Breast epithelium (tissue), 4 donors: ENCODE measurements around the gene ZNF284. TPM values are rescaled to one million over a fixed set of nuclear protein-coding genes. Genes with fewer than 3 reads are reported as not detected.

Experiments
- DNase-seq, 2 donors: peaks; one replicate each; pipeline ENCODE4 v3.0.0-alpha.2; 2019; ENCODE audit warnings: low spot score in 2 of 2
- H3K27ac ChIP-seq, 2 donors: fragments of 200-600 bp; sonication (generic) in 1 of 2; one replicate each; pipeline ENCODE4 v1.5.1; 2016 to 2019; ENCODE audit warnings: mild to moderate bottlenecking in 1 of 2
- H3K27me3 ChIP-seq, 2 donors: fragments of 200-600 bp; sonication (generic) in 1 of 2; one replicate each; pipeline versions ENCODE4 v1.5.1 to v1.6.0; 2017 to 2019; ENCODE audit warnings: control low read depth in 1 of 2, mild to moderate bottlenecking in 1 of 2
- H3K36me3 ChIP-seq: fragments of 200-600 bp; one replicate; pipeline ENCODE4 v1.5.1; 2019
- H3K4me1 ChIP-seq, 2 donors: fragments of 200-600 bp; sonication (generic); one replicate each; pipeline ENCODE4 v1.5.1; 2016 to 2019; ENCODE audit warnings: control low read depth in 1 of 2
- H3K4me3 ChIP-seq, 3 donors: fragments of 200-600 bp; sonication (generic); 1 replicate in 2 of 3; 2 replicates in 1 of 3; pipeline ENCODE4 v1.5.1; 2016 to 2019; ENCODE audit warnings: mild to moderate bottlenecking in 3 of 3, moderate library complexity in 2 of 3
- H3K9me3 ChIP-seq, 2 donors: fragments of 200-600 bp; sonication (generic) in 1 of 2; one replicate each; pipeline ENCODE4 v1.5.1; 2016 to 2019; ENCODE audit warnings: control low read depth in 1 of 2
- POLR2A ChIP-seq: fragments of 450-650 bp; IDR thresholded peaks from one replicate; pipeline ENCODE4 v1.6.1; 2016; ENCODE audit warnings: antibody characterized with exemption, mild to moderate bottlenecking, moderate library complexity
- POLR2AphosphoS5 ChIP-seq, 3 donors: sonication (generic); formaldehyde crosslinking; IDR thresholded peaks; one replicate each; pipeline ENCODE4 v1.6.1; 2017; ENCODE audit warnings: antibody characterized with exemption in 3 of 3
- intact Hi-C: fragments of 100-400 bp; cut with DNase I; formaldehyde crosslinking; loops from one replicate; pipeline ENCODE4 v1.15.1; 2023; ENCODE audit warnings: low total_unique reads
- total RNA-seq, 3 donors: library from RNA; depleted of rRNA; stranded (reverse); fragments of >200 nt; gene quantifications; one replicate each; pipeline ENCODE4 v1.1.0, GENCODE V29; 2016
- TF ChIP-seq, protein P1 (sequence below), 3 donors: fragments of 450-650 bp; IDR thresholded peaks; one replicate each; pipeline ENCODE4 v1.5.1; 2016 to 2017; ENCODE audit warnings: antibody characterized with exemption in 3 of 3, mild to moderate bottlenecking in 3 of 3, moderate library complexity in 3 of 3

The ZNF284 gene
- total RNA-seq, 3 donors from 2014 or later, result 1.1 to 4.2 (median 2.9) TPM

DNA sequence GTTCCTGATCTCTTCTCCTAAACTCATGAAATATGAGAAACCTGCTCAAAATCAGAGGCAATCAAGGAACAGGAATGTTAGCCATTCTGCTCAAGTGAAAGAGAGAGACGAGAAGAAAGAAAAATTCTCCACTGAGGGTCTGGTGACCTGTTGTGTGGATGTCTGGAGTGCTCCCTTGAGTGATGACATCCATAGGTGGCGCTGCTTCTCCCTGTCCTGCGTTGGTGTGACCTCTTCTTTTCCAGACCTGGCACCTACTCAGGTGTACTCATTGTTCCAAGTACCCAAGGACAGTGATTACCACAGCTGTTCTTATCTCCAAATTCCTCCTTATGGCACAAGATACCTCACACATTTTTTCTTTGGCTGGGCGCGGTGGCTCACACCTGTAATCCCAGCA lies 16.1 kb upstream of the ZNF284 start:
- H3K4me3 ChIP-seq, result no peak overlapping the region
- no peaks in the 10 kb centered on the region for H3K4me1 ChIP-seq
- TF ChIP-seq, protein P1, sequence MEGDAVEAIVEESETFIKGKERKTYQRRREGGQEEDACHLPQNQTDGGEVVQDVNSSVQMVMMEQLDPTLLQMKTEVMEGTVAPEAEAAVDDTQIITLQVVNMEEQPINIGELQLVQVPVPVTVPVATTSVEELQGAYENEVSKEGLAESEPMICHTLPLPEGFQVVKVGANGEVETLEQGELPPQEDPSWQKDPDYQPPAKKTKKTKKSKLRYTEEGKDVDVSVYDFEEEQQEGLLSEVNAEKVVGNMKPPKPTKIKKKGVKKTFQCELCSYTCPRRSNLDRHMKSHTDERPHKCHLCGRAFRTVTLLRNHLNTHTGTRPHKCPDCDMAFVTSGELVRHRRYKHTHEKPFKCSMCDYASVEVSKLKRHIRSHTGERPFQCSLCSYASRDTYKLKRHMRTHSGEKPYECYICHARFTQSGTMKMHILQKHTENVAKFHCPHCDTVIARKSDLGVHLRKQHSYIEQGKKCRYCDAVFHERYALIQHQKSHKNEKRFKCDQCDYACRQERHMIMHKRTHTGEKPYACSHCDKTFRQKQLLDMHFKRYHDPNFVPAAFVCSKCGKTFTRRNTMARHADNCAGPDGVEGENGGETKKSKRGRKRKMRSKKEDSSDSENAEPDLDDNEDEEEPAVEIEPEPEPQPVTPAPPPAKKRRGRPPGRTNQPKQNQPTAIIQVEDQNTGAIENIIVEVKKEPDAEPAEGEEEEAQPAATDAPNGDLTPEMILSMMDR (IDR thresholded peaks at IDR 0.05), result no peak
- DNase-seq, result no peak
- peaks cover 12% of the 10 kb centered on the region for H3K36me3 ChIP-seq
- no peaks in the 10 kb centered on the region for H3K27me3 ChIP-seq
- H3K9me3 ChIP-seq, result peaks cover 16 to 26% of the 10 kb centered on the region in 2 donors
- no peak overlapping the region for H3K27ac ChIP-seq
- intact Hi-C loops, result no loop called here

DNA sequence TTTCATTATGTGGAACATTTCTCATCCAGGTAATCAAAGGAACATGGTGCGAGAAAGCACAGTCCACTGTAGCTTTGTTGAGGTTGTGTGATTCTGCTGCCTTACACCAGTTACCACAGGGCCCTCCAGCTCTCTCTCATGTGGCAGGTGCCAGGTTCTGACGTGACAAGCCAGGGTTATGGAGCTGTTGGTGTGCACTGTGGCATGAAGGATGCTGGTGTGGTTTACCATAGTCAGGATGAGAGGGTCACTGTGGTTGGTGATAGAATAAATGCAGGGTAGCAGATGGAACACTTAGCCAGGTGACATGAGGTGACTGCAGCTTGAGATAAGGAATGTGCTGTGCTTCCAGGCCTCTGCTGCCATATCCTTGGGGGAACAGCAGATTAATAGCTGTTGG lies 12.7 kb upstream of the ZNF284 start:
- no peak for TF ChIP-seq POLR2AphosphoS5 (IDR thresholded peaks at IDR 0.05)
- no peak for TF ChIP-seq POLR2A
- TF ChIP-seq, protein P1 (IDR thresholded peaks at IDR 0.05), result no peak
- intact Hi-C loops, result no loop called here
- H3K4me1 ChIP-seq, result no peaks in the 10 kb centered on the region
- H3K4me3 ChIP-seq, result no peak overlapping the region
- peaks cover 39% of the 10 kb centered on the region for H3K36me3 ChIP-seq
- no peak overlapping the region for H3K27ac ChIP-seq
- H3K27me3 ChIP-seq, result no peaks in the 10 kb centered on the region
- H3K9me3 ChIP-seq, result peaks cover 42 to 48% of the 10 kb centered on the region in 2 donors
- DNase-seq, result no peak

- H3K27me3 ChIP-seq, result no peaks in the 10 kb centered on the region
- no peak for TF ChIP-seq POLR2A
- no peak for TF ChIP-seq POLR2AphosphoS5 (IDR thresholded peaks at IDR 0.05)
- TF ChIP-seq, protein P1 (IDR thresholded peaks at IDR 0.05), result no peak
- H3K9me3 ChIP-seq, result peaks cover 50 to 66% of the 10 kb centered on the region in 2 donors
- H3K27ac ChIP-seq, result no peak overlapping the region
- no peak for DNase-seq
- intact Hi-C loops, result no loop called here
- H3K36me3 ChIP-seq, result peaks cover 47% of the 10 kb centered on the region
- no peaks in the 10 kb centered on the region for H3K4me1 ChIP-seq
- H3K4me3 ChIP-seq, result no peak overlapping the region
These were observed 10.9 kb upstream of the ZNF284 start for GRCh38 chr19:44061038-44061437.

DNA sequence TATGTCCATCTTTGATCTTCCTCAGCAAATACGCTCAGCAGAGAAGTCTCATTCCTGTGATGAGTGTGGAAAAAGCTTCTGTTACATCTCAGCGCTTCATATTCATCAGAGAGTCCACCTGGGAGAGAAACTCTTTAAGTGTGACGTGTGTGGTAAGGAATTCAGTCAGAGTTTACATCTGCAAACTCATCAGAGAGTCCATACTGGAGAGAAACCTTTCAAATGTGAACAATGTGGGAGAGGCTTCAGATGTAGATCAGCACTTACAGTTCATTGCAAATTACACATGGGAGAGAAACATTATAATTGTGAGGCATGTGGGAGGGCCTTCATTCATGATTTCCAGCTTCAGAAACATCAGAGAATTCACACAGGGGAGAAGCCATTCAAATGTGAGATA lies 5.7 kb upstream of the ZNF284 start:
- Histone ChIP-seq H3K36me3 (peaks cover 43% of the 10 kb centered on the region), H3K27ac (no peak overlapping the region), H3K4me1 (no peaks in the 10 kb centered on the region), H3K9me3 (peaks cover 45 to 85% of the 10 kb centered on the region in 2 donors), H3K27me3 (no peaks in the 10 kb centered on the region), H3K4me3 (no peak overlapping the region)
- DNase-seq, result no peak
- no peak for TF ChIP-seq POLR2A
- no peak for TF ChIP-seq POLR2AphosphoS5 (IDR thresholded peaks at IDR 0.05)
- TF ChIP-seq, protein P1 (IDR thresholded peaks at IDR 0.05), result no peak
- intact Hi-C loops, result no loop called here

GRCh38 chr19:44069415-44069814 lies 2.5 kb upstream of the ZNF284 start:
- Histone ChIP-seq H3K4me3 (no peak overlapping the region), H3K36me3 (peaks cover 20% of the 10 kb centered on the region), H3K27ac (no peak overlapping the region), H3K9me3 (peaks cover 33 to 56% of the 10 kb centered on the region in 2 donors), H3K27me3 (no peaks in the 10 kb centered on the region), H3K4me1 (peaks cover 0 to 8% of the 10 kb centered on the region in 2 donors)
- intact Hi-C loops, result no loop called here
- TF ChIP-seq, protein P1 (IDR thresholded peaks at IDR 0.05), result no peak
- TF ChIP-seq POLR2AphosphoS5 (IDR thresholded peaks at IDR 0.05) (no peak), POLR2A (no peak)
- DNase-seq, result no peak
